SKM-1 treated with dmso at 0.1 percent for 144 hours (cell line): ENCODE measurements around the gene TMTC4.
"Not testable (repeated sequence)": the region's sequence is repeated elsewhere in the genome, so short reads cannot be mapped to it uniquely, and the experiment has no call there.

Source experiments
- DNase-seq: peaks from one replicate; lab custom pipeline; 2025; ENCODE audit not compliant: unreplicated experiment; lab: John Stamatoyannopoulos, UW

The TMTC4 gene

GRCh38 chr13:100588331-100589177 lies 86.0 kb downstream of the TMTC4 start, which contains the start of gene GGACT:
Gene GGACT (minus strand): TSS chr13:100588789. CDS start chr13:100532591, 56,198 bp downstream.
- peak; percentile 34 for DNase-seq

- no peak for DNase-seq
Observed at GRCh38 chr13:100584896-100585295, 89.7 kb downstream of the TMTC4 start.

GRCh38 chr13:100581504-100581903 lies 93.1 kb downstream of the TMTC4 start:
- no peak for DNase-seq

- no peak for DNase-seq
Observed at GRCh38 chr13:100581030-100581429, 93.6 kb downstream of the TMTC4 start.

- DNase-seq = no peak
Observed at GRCh38 chr13:100580045-100580444, 94.5 kb downstream of the TMTC4 start.

- not testable (repeated sequence) for DNase-seq
Observed at GRCh38 chr13:100577239-100577638, 97.4 kb downstream of the TMTC4 start.

- DNase-seq = peak; percentile 51
Observed at GRCh38 chr13:100573121-100573520, 101.5 kb downstream of the TMTC4 start.

GRCh38 chr13:100566543-100566942 lies 108.1 kb downstream of the TMTC4 start:
- DNase-seq = no peak

- DNase-seq = no peak
Observed at GRCh38 chr13:100565286-100565685, 109.3 kb downstream of the TMTC4 start.

GRCh38 chr13:100564444-100565223 lies 110.0 kb downstream of the TMTC4 start:
- no peak for DNase-seq

- DNase-seq = no peak
Observed at GRCh38 chr13:100563779-100564178, 110.8 kb downstream of the TMTC4 start.

- DNase-seq = no peak
Observed at GRCh38 chr13:100561599-100562204, 112.9 kb downstream of the TMTC4 start.

GRCh38 chr13:100561158-100561499 lies 113.5 kb downstream of the TMTC4 start:
- DNase-seq = no peak

GRCh38 chr13:100560498-100561157 lies 114.0 kb downstream of the TMTC4 start:
- DNase-seq = no peak

- no peak for DNase-seq
Observed at GRCh38 chr13:100559886-100560285, 114.7 kb downstream of the TMTC4 start.
